KBM-7 (cell line): ENCODE measurements around the gene ADAM17.
"Not testable (repeated sequence)": the region's sequence is repeated elsewhere in the genome, so short reads cannot be mapped to it uniquely, and the experiment has no call there.

ENCODE experiments used
- DNase-seq: peaks from one replicate; pipeline ENCODE4 v3.0.0-alpha.2; 2015
- in situ Hi-C: fragments of 300-500 bp; cut with MboI; formaldehyde crosslinking; loops from 2 replicates; pipeline ENCODE4 v1.14.3; 2020; ENCODE audit warnings: low sequenced_read_pairs, low pct_unique_long_range_greater_than_20kb, mixed read lengths

The ADAM17 gene

DNA sequence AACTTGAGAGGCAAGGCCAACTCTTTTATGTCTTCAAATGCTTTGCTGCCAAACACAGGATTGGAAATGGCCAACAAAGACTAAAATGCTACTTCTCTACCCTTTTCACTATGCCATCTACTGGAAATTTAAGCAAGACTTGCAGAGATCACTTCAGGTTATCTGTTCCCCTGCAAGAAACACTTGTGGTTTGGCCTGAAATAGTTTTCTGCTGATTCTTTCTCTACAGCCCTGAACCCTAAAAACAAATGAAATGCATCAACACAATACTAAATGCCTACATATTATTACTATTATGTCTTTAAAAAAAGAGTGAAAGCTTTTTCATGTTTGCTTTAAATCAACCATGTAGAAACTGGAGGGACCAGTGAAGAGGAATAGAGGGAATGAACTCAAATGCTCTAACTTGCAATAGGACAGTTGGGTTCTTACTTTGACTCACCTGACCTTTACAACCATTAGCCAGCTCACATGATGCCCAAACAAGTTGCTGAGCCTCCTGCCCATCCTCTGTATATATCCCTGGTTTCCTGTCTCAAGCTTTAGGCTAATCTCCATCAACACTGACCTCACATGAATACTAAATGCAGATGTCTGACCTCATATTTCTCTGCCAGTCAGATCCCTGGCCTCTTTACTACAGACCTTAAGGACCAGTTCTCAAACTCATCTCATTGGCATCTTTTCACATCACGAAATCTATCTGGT is 17.5 kb upstream of the ADAM17 start:
- in situ Hi-C loops: no loop called here

DNA sequence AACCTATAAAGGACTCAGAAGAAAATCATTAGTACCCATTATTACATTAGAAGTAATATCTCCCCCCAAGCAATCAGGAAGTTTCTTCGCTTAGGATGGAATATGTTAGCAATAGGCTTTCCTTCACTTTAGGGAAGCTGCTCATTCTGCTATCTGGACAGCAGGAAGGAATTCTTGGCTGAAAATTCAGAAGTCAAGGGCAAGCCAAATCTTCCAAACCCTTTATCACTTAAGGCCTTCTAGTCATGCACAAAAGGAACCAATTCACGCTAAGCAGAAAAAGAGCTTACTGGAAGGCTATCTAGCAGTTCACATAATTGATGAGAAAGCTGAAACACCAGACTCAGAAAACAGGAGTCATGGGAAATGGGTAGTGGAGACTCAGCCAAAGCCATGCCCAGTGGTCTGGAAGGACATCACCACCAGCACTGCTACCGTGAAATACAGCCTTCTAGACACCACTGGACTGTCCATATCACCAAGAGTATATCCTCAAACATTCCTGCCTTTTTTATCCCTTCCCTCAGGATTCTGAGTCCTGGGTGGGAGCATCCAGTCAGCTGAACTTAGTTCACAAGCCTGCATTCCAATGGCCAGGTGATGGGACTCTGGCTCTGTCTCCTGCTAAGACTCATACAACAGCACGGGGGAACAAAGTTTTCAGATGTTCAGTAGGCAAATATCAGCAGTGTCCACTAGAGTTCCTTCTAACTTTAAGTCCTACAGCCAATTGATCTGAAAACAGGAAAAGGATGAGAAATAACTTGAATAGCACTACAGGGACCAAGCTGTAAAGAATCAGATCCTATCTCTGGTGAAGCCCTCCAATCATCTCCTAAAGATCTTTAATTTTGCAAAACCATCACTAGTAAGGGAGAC is 14.8 kb upstream of the ADAM17 start:
- in situ Hi-C loops: no loop called here
- no peak for DNase-seq

More for the DNA sequence above, 17.5 kb upstream of the ADAM17 start:
- DNase-seq: no peak

DNA sequence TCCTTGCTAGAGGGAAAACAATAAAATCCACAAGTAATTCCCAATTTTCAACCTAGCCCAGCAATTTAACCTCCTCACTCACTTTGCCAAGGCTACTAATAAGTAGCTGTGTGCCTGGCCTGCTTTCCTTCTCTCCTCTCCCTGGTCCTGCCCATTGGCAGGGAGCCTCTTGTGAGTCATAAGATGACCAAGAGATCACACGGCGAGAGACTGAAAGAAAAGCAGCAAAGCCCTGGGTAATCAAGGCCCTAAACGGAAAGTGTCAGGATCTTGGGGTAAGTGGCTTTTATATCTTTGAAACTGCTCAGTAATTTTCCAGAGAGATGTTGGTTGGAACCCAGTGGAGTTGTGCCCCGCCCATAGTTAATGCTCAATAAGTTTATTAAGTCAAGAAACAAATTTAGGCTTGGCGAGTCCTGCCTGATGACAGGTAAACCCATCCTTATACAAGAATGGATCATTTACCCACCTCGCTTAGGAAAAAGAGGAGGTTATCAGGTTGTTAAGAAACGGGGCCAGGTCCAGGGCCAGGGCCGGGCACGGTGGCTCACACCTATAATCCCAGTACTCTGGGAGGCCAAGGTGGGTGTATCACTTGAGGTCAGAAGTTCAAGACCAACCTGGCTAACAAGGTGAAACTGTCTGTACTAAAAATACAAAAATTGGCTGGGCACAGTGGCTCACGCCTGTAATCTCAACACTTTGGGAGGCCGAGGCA is 10.0 kb upstream of the ADAM17 start:
- in situ Hi-C loops: no loop called here
- DNase-seq: no peak

DNA sequence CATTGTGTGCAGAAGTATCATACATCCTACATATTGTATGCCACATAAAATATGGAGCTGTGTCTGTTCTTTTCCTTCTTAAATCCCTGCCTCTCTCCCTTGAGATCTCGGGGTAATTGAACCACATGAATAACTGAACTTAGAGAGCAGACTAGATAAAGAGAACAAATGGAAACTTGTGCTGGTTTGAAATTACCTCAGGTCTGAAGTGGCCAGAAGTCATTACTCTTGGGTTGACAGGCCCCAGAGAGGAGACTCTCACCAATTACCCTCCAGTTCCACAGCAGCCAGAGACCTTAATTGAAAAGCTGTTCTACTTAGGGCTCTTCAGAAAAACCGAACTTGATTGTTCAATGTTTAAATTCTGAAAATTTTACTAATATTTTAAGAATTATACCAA is 5.0 kb upstream of the ADAM17 start:
- in situ Hi-C loops: no loop called here
- DNase-seq: no peak

DNA sequence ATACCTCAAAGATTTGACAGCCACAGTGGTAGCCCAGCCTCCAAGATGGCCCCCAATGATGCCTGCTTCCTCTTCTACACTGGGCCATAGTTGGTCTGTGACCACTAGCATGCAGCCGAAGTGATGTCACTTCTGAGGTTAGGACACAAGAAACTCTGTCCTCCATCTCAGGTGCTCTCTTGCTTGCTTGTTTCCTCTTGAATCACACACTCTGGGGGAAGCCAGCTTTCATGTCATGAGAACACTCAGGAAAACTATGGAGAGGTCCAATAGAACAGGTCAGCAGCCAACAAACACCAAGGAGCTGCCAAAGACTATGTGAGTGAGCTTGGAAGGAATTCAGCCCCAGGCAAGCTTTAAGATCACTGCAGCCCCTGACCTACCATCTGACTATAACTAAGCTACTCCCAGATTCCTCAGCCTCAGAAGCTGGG is 3.3 kb upstream of the ADAM17 start:
- no peak for DNase-seq
- in situ Hi-C loops: no loop called here

DNA sequence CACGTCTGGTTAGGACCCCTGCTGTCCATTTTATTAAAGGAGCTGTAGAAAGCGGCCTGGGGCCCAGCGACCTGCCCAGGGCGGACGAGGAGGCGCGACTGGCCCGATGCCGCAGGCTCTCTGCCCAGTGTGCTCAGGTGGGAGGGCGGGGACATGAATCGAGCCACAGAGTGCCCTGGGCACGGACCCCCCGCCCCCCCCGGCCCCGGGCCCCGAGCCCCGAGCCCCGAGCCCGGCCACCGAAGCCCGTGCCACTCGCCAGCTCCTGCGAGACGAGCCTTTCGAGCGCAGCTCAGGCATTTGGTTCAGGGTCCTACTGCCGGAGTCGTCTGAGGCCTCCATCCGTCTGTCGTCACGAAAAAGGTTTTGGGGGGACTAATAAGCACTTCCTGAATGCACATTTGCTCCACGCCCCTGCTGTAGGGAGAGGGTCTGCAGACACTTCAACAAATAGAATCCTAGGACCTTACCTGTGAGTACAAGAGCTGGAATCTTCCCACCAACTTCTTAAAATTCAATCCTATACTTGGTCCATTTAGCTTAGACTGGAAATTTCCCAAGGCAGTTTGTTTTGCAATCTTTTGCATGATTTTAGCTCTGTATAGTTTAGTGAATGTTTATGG is 602 bp upstream of the ADAM17 start:
- in situ Hi-C loops: no loop called here
- peak; percentile 37 for DNase-seq

DNA sequence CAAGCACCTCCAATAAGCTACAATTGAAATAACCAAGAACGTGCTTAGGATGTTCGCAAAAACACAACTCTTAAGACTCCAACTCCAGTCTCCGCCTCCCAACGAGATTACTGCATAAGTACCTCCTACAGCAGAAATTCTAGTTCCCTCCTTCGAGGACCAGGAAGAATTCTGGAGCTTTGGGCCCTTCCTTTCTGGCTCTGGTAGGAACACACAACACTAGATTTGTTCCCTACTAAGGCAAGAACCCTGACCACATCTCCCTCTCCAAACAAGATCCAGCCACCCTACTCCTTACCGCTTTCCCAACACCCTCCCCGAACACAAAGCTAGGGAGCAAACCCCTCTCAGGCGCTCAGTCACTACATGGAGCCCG is 721 bp downstream of the ADAM17 start:
- in situ Hi-C loops: no loop called here
- peak; percentile 64 for DNase-seq

DNA sequence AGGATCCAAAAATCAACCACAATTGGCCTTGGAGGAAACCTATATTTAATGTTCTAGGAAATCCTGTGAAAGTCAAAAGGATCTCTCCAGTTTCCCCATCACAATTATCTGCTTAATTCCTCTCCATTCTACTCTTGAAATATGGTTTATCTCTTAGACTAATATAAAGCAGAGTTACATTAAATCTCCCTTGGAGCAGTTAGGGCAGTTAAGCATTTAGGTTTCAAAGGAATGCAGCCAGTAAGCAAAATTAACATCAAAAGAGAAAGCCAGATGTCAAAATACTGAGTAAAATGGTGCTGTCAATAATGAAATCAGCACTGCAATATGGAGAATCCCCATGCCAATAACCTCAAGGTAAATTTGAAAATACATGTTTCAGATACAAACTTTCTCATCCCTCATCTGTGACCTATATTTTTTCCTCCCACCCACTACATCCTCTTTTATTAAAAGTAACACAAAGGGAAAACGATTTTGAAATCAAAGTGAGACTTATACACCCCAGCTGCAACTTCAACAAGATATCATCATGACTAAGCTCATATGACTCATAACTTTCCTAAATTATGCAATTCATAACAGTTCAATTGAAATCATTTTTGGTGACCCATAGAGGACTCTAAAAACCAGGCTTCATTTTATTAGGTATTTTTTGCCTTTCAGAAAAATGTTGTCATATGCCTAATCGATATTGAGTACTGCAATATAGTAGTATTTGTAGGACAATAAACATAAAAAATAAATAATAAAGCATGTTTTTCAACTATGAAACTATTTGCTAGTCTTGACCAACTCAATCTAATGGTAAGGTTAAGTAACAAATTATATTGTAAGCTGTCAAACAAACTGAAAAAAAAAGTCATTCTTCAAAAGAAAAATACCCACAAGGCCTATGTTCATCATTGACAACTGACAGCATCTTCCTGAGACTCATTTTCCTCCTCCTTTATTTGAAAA is 3.1 kb downstream of the ADAM17 start:
- in situ Hi-C loops: no loop called here
- DNase-seq: peak; percentile 42

DNA sequence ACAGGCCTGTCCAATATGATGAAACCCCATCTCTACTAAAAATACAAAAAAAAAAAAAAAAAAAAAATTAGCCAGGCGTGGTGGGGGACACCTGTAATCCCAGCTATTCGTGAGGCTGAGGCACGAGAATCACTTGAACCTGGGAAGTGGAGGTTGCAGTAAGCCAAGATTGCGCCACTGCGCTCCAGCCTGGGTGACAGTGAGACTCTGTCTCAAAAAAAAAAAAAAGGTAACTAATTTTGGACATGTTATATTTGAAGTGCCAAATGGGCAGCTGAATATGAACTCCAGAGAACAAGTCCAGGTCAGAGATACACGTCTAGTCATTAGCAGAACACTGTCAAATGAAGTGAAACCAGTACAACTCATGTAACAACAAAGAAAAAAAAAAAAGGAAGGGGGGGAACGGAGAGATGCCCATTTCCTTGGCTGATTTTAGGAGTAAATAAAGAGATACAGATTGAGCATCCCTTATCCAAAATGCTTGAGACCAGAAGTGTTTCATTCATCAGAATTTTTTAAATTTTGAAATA is 4.7 kb downstream of the ADAM17 start:
- in situ Hi-C loops: not testable (repeated sequence)

DNA sequence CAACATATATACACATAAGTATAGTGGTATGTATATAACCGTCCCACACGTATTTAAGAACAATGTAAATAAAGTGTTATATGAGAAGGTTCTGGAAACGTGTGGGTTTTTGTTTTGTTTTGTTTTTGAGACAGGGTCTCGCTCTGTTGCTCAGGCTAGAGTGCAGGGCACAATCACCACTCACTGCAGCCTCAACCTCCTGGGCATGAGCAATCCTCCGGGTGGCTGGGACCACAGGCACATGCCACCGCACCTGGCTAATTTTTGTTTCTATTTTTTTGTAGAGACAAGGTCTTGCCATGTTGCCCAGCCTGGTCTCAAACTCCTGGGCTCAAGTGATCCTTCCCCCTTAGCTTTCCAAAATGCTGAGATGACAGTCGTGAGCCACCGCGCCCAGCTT is 6.2 kb downstream of the ADAM17 start:
- in situ Hi-C loops: no loop called here
- no peak for DNase-seq

More for the DNA sequence above, 4.7 kb downstream of the ADAM17 start:
- not testable (repeated sequence) for DNase-seq

DNA sequence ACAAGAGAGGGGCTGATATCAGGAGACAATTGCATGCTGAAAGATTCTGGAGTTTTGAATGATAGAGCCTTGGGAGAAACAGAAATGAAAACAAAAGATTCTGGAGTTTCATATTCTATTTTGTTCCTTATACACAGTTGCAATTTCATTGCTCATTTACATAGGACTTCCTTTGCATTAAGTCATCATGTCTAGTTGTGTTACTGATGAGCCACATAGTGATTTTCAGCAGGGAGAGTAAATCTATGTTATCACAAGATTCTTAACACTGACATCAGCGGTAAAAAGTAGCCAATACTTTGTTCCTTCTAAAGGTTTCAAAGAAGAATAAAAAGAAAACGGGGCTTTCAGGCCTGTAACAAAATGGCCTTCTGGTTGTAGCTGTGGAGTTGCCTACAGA is 7.1 kb downstream of the ADAM17 start:
- DNase-seq: no peak
- in situ Hi-C loops: no loop called here

DNA sequence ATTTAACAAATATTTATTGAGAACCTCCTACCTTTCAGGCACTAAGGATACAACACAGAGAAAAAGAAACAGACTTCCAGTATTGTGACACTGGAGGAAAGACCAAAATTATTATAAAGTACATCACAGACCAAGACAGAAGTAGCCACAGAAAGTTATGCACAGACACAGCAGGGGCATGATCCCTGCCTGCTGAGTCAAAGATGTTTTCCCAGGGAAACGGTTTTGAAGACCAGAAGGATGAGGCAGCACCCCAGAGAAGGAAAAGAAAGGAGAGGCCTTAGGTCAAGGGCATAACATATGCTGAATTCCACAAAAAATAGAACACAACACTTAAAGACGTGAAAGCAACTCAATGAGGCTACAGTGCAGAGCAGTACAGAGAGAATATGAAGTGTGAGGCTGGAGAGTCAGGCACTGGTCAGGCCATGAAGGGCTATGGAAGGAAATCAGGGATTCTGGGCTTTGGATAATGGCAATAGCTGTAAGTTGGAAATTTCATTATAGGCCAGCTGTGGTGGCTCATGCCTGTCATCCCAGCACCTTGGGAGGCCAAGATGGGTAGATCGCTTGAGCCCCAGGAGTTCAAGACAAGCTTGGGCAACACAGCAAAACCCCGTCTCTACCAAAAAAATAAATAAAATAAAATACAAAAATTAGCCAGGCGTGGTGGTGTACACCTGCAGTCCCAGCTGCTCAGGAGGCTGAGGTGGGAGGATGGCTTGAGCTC is 8.2 kb downstream of the ADAM17 start:
- in situ Hi-C loops: no loop called here
- no peak for DNase-seq

DNA sequence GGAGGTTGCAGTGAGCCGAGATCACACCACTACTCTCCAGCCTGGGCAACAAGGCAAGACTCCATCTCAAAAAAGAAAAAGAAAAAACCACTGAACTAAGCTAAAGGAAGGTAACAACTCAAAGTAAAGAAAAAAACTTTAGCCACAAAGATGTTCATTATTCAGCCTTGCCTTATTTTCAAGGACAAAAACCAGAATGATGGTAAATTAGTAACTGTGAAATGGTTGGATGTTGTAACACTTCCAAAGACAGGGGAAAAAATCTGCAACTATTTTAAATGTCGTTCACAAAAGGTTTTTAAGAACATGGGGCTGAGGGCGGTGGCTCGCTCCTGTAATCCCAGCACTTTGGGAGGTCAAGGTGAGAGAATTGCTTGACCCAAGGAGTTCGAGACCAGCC is 10.1 kb downstream of the ADAM17 start:
- no peak for DNase-seq
- in situ Hi-C loops: no loop called here

DNA sequence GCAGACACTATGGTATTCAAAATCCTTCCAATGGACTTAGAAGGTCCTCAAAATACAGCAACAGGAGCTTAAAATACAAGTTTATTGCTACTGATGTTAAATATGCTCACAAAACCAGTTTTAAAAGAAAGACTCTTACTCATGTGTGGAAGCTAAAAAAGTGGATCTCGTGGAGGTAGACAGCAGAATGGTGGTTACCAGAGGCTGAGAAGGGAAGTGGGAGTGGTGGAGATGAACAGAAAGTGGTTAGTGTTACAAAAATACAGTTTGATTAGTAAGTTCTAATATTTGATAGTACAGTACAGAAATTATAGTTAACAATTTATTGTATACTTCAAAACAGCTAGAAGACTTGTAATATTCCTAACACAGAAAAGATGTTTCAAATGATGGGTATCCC is 12.1 kb downstream of the ADAM17 start:
- in situ Hi-C loops: no loop called here
- no peak for DNase-seq

DNA sequence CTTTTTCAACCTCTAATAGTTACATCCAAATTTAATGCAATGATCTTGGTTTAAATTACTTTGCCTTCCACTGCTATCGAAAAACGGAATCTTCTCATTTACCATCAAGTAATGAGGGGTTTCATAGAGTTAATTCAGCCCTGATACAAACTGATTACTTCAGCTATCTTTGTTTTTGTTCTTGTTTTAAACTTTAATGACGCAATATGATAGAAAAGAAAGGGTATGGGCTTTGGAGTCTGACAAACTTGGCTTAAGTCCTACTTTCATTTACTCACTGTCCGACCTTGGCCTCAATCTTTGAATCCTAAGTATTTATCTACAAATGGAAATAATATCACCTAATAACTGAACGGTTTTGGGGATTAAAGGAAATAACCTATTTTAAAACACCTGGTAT is 16.1 kb downstream of the ADAM17 start:
- in situ Hi-C loops: no loop called here
- no peak for DNase-seq

DNA sequence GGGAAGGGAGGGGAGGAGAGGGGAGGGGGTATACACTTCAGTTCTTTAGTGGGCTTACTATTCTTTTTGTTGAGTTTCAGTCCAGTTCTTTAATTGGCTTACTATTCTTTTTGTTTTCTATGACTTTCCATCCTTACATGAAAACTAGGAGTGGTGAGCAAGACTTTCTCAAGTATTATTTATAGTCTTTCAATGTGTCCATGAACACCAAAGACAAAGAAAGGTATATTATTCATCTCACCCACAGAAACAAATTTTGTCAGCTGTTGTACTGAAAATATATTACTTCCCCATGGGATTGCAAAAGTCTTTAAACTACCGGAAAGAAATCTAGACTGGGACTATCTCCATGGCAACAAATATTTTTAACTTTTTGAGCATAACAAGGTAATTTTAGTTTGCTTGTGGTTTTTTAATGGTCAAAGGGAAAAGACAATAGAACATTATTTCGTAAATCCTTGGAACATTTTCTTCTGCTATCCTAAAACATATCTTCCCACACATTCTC is 17.6 kb downstream of the ADAM17 start:
- in situ Hi-C loops: no loop called here
- DNase-seq: peak; percentile 90

DNA sequence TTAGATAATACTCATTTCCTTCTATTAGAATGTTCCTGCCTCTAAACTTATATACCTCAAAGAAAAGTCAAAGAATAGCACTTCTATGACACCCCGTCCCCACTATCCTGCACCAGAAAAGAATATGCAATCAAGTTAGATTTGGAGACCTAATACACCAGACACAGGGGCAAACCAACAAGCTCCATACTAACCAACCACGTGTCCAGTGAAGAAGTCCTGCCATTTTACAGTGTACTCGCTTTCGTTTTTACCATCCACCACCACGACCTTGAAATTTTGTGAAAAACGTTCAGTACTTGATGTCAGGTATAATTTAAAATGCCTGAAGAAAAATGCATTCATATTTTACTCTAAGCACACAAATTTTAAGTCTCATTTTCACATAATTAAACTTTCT is 19.1 kb downstream of the ADAM17 start:
- in situ Hi-C loops: no loop called here
- no peak for DNase-seq
